Measurements from ENCODE around the gene UBN1. TPM values are rescaled to one million over a fixed set of nuclear protein-coding genes. Genes with fewer than 3 reads are reported as not detected.

The UBN1 gene
- total RNA-seq, 4 donors from 2014 or later, result 56.0 to 119 (median 62.2) TPM

GRCh38 chr16:4846503-4846900 is 779 bp upstream of the UBN1 start:
- no peaks in the 10 kb centered on the region for H3K27me3 ChIP-seq
- no peaks in the 10 kb centered on the region for H3K9me3 ChIP-seq
- H3K27ac ChIP-seq, result peak overlapping the region; percentile 93 to 98 (median 96)
- TF ChIP-seq POLR2A (IDR thresholded peaks at IDR 0.05) (peak in 1 of 2 donors; percentile 11), CTCF (IDR thresholded peaks at IDR 0.05) (no peak)
- peaks cover 0 to 43% (median 15%) of the 10 kb centered on the region in 4 donors for H3K4me1 ChIP-seq
- DNase-seq, result peak; percentile 55 to 79 (median 72)
- H3K36me3 ChIP-seq, result peaks cover 0 to 38% (median 0%) of the 10 kb centered on the region in 3 donors
- H3K4me3 ChIP-seq, result peak overlapping the region; percentile 74 to 86 (median 80)

- no peak for TF ChIP-seq POLR2A (IDR thresholded peaks at IDR 0.05)
- no peak for TF ChIP-seq CTCF (IDR thresholded peaks at IDR 0.05)
- Histone ChIP-seq H3K9me3 (no peaks in the 10 kb centered on the region), H3K27me3 (no peaks in the 10 kb centered on the region), H3K4me3 (peak overlapping the region; percentile 74 to 86 (median 80)), H3K36me3 (peaks cover 0 to 26% (median 0%) of the 10 kb centered on the region in 3 donors), H3K4me1 (peaks cover 4 to 54% (median 15%) of the 10 kb centered on the region in 4 donors), H3K27ac (peak overlapping the region; percentile 93 to 98 (median 96))
- DNase-seq, result peak; percentile 28 to 76 (median 67)
These were observed 700 bp downstream of the UBN1 start for GRCh38 chr16:4847774-4848587.

- DNase-seq, result no peak
- no peak overlapping the region for H3K4me3 ChIP-seq
- no peak for TF ChIP-seq POLR2A (IDR thresholded peaks at IDR 0.05)
- TF ChIP-seq CTCF (IDR thresholded peaks at IDR 0.05), result no peak
- H3K9me3 ChIP-seq, result no peaks in the 10 kb centered on the region
- no peaks in the 10 kb centered on the region for H3K27me3 ChIP-seq
- no peak overlapping the region for H3K27ac ChIP-seq
- peaks cover 4 to 53% (median 15%) of the 10 kb centered on the region in 4 donors for H3K4me1 ChIP-seq
- H3K36me3 ChIP-seq, result peaks cover 0 to 23% (median 0%) of the 10 kb centered on the region in 3 donors
These were observed 2.9 kb downstream of the UBN1 start for GRCh38 chr16:4850211-4850610.

GRCh38 chr16:4852221-4852872 is 5.1 kb downstream of the UBN1 start:
- H3K27ac ChIP-seq, result peak overlapping the region in 1 of 4 donors; percentile 61
- peak in 1 of 3 donors; percentile 52 for DNase-seq
- no peaks in the 10 kb centered on the region for H3K27me3 ChIP-seq
- H3K36me3 ChIP-seq, result peaks cover 0 to 40% (median 0%) of the 10 kb centered on the region in 3 donors
- peaks cover 4 to 41% (median 11%) of the 10 kb centered on the region in 4 donors for H3K4me1 ChIP-seq
- TF ChIP-seq CTCF (IDR thresholded peaks at IDR 0.05) (no peak), POLR2A (IDR thresholded peaks at IDR 0.05) (no peak)
- H3K9me3 ChIP-seq, result no peaks in the 10 kb centered on the region
- H3K4me3 ChIP-seq, result no peak overlapping the region

- Histone ChIP-seq H3K4me3 (no peak overlapping the region), H3K36me3 (peaks cover 0 to 70% (median 0%) of the 10 kb centered on the region in 3 donors), H3K27me3 (no peaks in the 10 kb centered on the region), H3K4me1 (peaks cover 0 to 21% (median 2%) of the 10 kb centered on the region in 4 donors), H3K9me3 (no peaks in the 10 kb centered on the region), H3K27ac (no peak overlapping the region)
- no peak for DNase-seq
- TF ChIP-seq POLR2A (IDR thresholded peaks at IDR 0.05) (no peak), CTCF (IDR thresholded peaks at IDR 0.05) (no peak)
These were observed 8.1 kb downstream of the UBN1 start for GRCh38 chr16:4855371-4855770.

Data from Peyer's patch (tissue), 4 donors.